IPS-15b (cell line): Measurements from ENCODE around the gene HSD17B8.

ENCODE experiments used
- H3K27me3 ChIP-seq: one replicate; pipeline ENCODE4 v1.6.1; 2013; ENCODE audit warnings: low read length; ENCODE audit not compliant: control insufficient read depth, insufficient read depth
- H3K36me3 ChIP-seq: one replicate; pipeline ENCODE4 v1.6.1; 2013; ENCODE audit warnings: low read length; ENCODE audit not compliant: control insufficient read depth, insufficient read depth
- H3K4me1 ChIP-seq: one replicate; pipeline ENCODE4 v1.6.1; 2013; ENCODE audit warnings: mild to moderate bottlenecking, low read length; ENCODE audit not compliant: control insufficient read depth, insufficient read depth
- H3K4me3 ChIP-seq: one replicate; pipeline ENCODE4 v1.5.1; 2013; ENCODE audit warnings: low read depth, low read length
- H3K9ac ChIP-seq: one replicate; pipeline ENCODE4 v1.6.1; 2013; ENCODE audit warnings: low read depth, mild to moderate bottlenecking, low read length
- H3K9me3 ChIP-seq: one replicate; pipeline ENCODE4 v1.6.1; 2013; ENCODE audit warnings: mild to moderate bottlenecking, low read length; ENCODE audit not compliant: control insufficient read depth, insufficient read depth

HSD17B8 gene

GRCh38 chr6:33204415-33205190 lies at the start of gene HSD17B8:
TSS of gene HSD17B8 (plus strand) at chr6:33204655. CDS start at chr6:33204669, 14 bp downstream.
- H3K4me1 ChIP-seq = peaks cover 19% of the 10 kb centered on the region
- H3K27me3 ChIP-seq = peaks cover 37% of the 10 kb centered on the region
- peaks cover 25% of the 10 kb centered on the region for H3K36me3 ChIP-seq
- H3K9me3 ChIP-seq = no peaks in the 10 kb centered on the region
- H3K4me3 ChIP-seq = peak within 1 kb of the TSS; percentile 79
- peak within 1 kb of the TSS; percentile 73 for H3K9ac ChIP-seq

GRCh38 chr6:33156561-33156960 lies 47.9 kb upstream of the HSD17B8 start:
- H3K36me3 ChIP-seq = no peaks in the 10 kb centered on the region
- H3K27me3 ChIP-seq = no peaks in the 10 kb centered on the region
- H3K9me3 ChIP-seq = no peaks in the 10 kb centered on the region
- H3K4me3 ChIP-seq = no peak overlapping the region
- peaks cover 5% of the 10 kb centered on the region for H3K4me1 ChIP-seq
- H3K9ac ChIP-seq = no peak overlapping the region

GRCh38 chr6:33156964-33157363 lies 47.5 kb upstream of the HSD17B8 start:
- H3K4me1 ChIP-seq = peaks cover 6% of the 10 kb centered on the region
- H3K9me3 ChIP-seq = no peaks in the 10 kb centered on the region
- H3K9ac ChIP-seq = no peak overlapping the region
- H3K27me3 ChIP-seq = peaks cover 3% of the 10 kb centered on the region
- no peaks in the 10 kb centered on the region for H3K36me3 ChIP-seq
- H3K4me3 ChIP-seq = no peak overlapping the region

GRCh38 chr6:33160096-33160495 lies 44.4 kb upstream of the HSD17B8 start:
- H3K9ac ChIP-seq = no peak overlapping the region
- H3K4me3 ChIP-seq = no peak overlapping the region
- H3K4me1 ChIP-seq = peaks cover 8% of the 10 kb centered on the region
- H3K9me3 ChIP-seq = no peaks in the 10 kb centered on the region
- H3K27me3 ChIP-seq = peaks cover 9% of the 10 kb centered on the region
- no peaks in the 10 kb centered on the region for H3K36me3 ChIP-seq

- Histone ChIP-seq H3K4me3 (peak overlapping the region; percentile 69), H3K36me3 (no peaks in the 10 kb centered on the region), H3K27me3 (peaks cover 9% of the 10 kb centered on the region), H3K9me3 (no peaks in the 10 kb centered on the region), H3K4me1 (peaks cover 8% of the 10 kb centered on the region), H3K9ac (no peak overlapping the region)
Observed at GRCh38 chr6:33160728-33161344, 43.6 kb upstream of the HSD17B8 start.

- Histone ChIP-seq H3K9ac (peak overlapping the region; percentile 70), H3K4me1 (peaks cover 8% of the 10 kb centered on the region), H3K4me3 (peak overlapping the region; percentile 69), H3K36me3 (no peaks in the 10 kb centered on the region), H3K9me3 (no peaks in the 10 kb centered on the region), H3K27me3 (peaks cover 9% of the 10 kb centered on the region)
Observed at GRCh38 chr6:33161354-33162331, 42.8 kb upstream of the HSD17B8 start.

GRCh38 chr6:33163540-33163939 lies 40.9 kb upstream of the HSD17B8 start:
- Histone ChIP-seq H3K36me3 (no peaks in the 10 kb centered on the region), H3K4me3 (no peak overlapping the region), H3K4me1 (peaks cover 8% of the 10 kb centered on the region), H3K27me3 (peaks cover 9% of the 10 kb centered on the region), H3K9me3 (no peaks in the 10 kb centered on the region), H3K9ac (no peak overlapping the region)

- H3K4me3 ChIP-seq = no peak overlapping the region
- H3K27me3 ChIP-seq = peaks cover 9% of the 10 kb centered on the region
- no peaks in the 10 kb centered on the region for H3K36me3 ChIP-seq
- H3K9me3 ChIP-seq = no peaks in the 10 kb centered on the region
- peaks cover 8% of the 10 kb centered on the region for H3K4me1 ChIP-seq
- no peak overlapping the region for H3K9ac ChIP-seq
Observed at GRCh38 chr6:33164176-33164575, 40.3 kb upstream of the HSD17B8 start.

GRCh38 chr6:33164665-33165373 lies 39.6 kb upstream of the HSD17B8 start:
- Histone ChIP-seq H3K9ac (no peak overlapping the region), H3K36me3 (no peaks in the 10 kb centered on the region), H3K4me1 (peaks cover 8% of the 10 kb centered on the region), H3K9me3 (no peaks in the 10 kb centered on the region), H3K4me3 (no peak overlapping the region), H3K27me3 (peaks cover 9% of the 10 kb centered on the region)

GRCh38 chr6:33165581-33166258 lies 38.7 kb upstream of the HSD17B8 start:
- Histone ChIP-seq H3K4me1 (peaks cover 8% of the 10 kb centered on the region), H3K9ac (no peak overlapping the region), H3K4me3 (no peak overlapping the region), H3K27me3 (peaks cover 9% of the 10 kb centered on the region), H3K9me3 (no peaks in the 10 kb centered on the region), H3K36me3 (no peaks in the 10 kb centered on the region)
